ENCODE measurements around the gene ADCY3. TPM values are rescaled to one million over a fixed set of nuclear protein-coding genes. Genes with fewer than 3 reads are reported as not detected.

ADCY3 gene
- polyA plus RNA-seq, 1 donor from 2014 or later, result 28.8 TPM

- no peaks in the 10 kb centered on the region for H4K20me1 ChIP-seq (ENCODE audit: insufficient read depth)
- no peaks in the 10 kb centered on the region for H3K36me3 ChIP-seq (ENCODE audit: insufficient read depth, low read length)
- no peaks in the 10 kb centered on the region for H3K27me3 ChIP-seq (ENCODE audit: insufficient read depth, low read depth, low read length)
- H3K9me2 ChIP-seq (ENCODE audit: insufficient read depth, low read length), result no peaks in the 10 kb centered on the region
- H3F3A ChIP-seq (ENCODE audit: insufficient read depth, low read length, poor library complexity, severe bottlenecking), result no peaks in the 10 kb centered on the region
- H2AFZ ChIP-seq (ENCODE audit: low read depth, low read length), result no peak overlapping the region
- H3K27ac ChIP-seq (ENCODE audit: low read length), result no peak overlapping the region
- H3K9me3 ChIP-seq (ENCODE audit: low read length), result no peaks in the 10 kb centered on the region
- H3K4me2 ChIP-seq (ENCODE audit: low read length), result no peak overlapping the region
- H3K79me2 ChIP-seq (replicated peaks; ENCODE audit: insufficient read depth, low read length), result no peaks in the 10 kb centered on the region
- no peak overlapping the region for H3K4me3 ChIP-seq (ENCODE audit: low read length)
- no peak overlapping the region for H3K9ac ChIP-seq (ENCODE audit: low read length)
- TF ChIP-seq TAF1 (IDR thresholded peaks at IDR 0.05; ENCODE audit: low read depth), result no peak
- TF ChIP-seq REST (IDR thresholded peaks at IDR 0.05; ENCODE audit: borderline replicate concordance), result no peak
- no peak for TF ChIP-seq SMC3 (conservative IDR thresholded peaks at IDR 0.05; ENCODE audit: poor library complexity)
- TF ChIP-seq RAD21 (conservative IDR thresholded peaks at IDR 0.05), result no peak
- no peak for TF ChIP-seq EZH2 (IDR thresholded peaks at IDR 0.05; ENCODE audit: borderline replicate concordance, insufficient read depth, low read length, poor library complexity, severe bottlenecking)
- no peak for TF ChIP-seq POLR2AphosphoS5 (IDR thresholded peaks at IDR 0.05)
- no peak for TF ChIP-seq MXI1 (conservative IDR thresholded peaks at IDR 0.05; ENCODE audit: poor library complexity, severe bottlenecking)
- no peak for TF ChIP-seq EP300 (conservative IDR thresholded peaks at IDR 0.05; ENCODE audit: poor library complexity, severe bottlenecking)
These were observed 68.0 kb downstream of the ADCY3 start for GRCh38 chr2:24852026-24852425.

- no peaks in the 10 kb centered on the region for H3K36me3 ChIP-seq (ENCODE audit: insufficient read depth, low read length)
- no peaks in the 10 kb centered on the region for H3K27me3 ChIP-seq (ENCODE audit: insufficient read depth, low read depth, low read length)
- no peaks in the 10 kb centered on the region for H4K20me1 ChIP-seq (ENCODE audit: insufficient read depth)
- TF ChIP-seq REST (IDR thresholded peaks at IDR 0.05; ENCODE audit: borderline replicate concordance) (no peak), TAF1 (IDR thresholded peaks at IDR 0.05; ENCODE audit: low read depth) (no peak), MXI1 (conservative IDR thresholded peaks at IDR 0.05; ENCODE audit: poor library complexity, severe bottlenecking) (no peak), CTCF (IDR thresholded peaks at IDR 0.05; ENCODE audit: poor library complexity, severe bottlenecking) (no peak), EZH2 (IDR thresholded peaks at IDR 0.05; ENCODE audit: borderline replicate concordance, insufficient read depth, low read length, poor library complexity, severe bottlenecking) (no peak), SMC3 (conservative IDR thresholded peaks at IDR 0.05; ENCODE audit: poor library complexity) (no peak), EP300 (conservative IDR thresholded peaks at IDR 0.05; ENCODE audit: poor library complexity, severe bottlenecking) (no peak), RAD21 (conservative IDR thresholded peaks at IDR 0.05) (no peak), POLR2AphosphoS5 (IDR thresholded peaks at IDR 0.05) (no peak)
- no peak overlapping the region for H3K4me2 ChIP-seq (ENCODE audit: low read length)
- no peaks in the 10 kb centered on the region for H3K9me3 ChIP-seq (ENCODE audit: low read length)
- no peak overlapping the region for H2AFZ ChIP-seq (ENCODE audit: low read depth, low read length)
- H3K9ac ChIP-seq (ENCODE audit: low read length), result no peak overlapping the region
- no peaks in the 10 kb centered on the region for H3K9me2 ChIP-seq (ENCODE audit: insufficient read depth, low read length)
- H3K79me2 ChIP-seq (replicated peaks; ENCODE audit: insufficient read depth, low read length), result no peaks in the 10 kb centered on the region
- H3K27ac ChIP-seq (ENCODE audit: low read length), result no peak overlapping the region
- H3F3A ChIP-seq (ENCODE audit: insufficient read depth, low read length, poor library complexity, severe bottlenecking), result no peaks in the 10 kb centered on the region
- no peak overlapping the region for H3K4me3 ChIP-seq (ENCODE audit: low read length)
These were observed 69.1 kb downstream of the ADCY3 start for GRCh38 chr2:24850944-24851343.

Data from neural cell (in vitro differentiated cells).